DMS79 (cell line): ENCODE results near the gene CCPG1.

Source experiments
- DNase-seq: peaks from one replicate; lab custom pipeline; 2025; lab: John Stamatoyannopoulos, UW

The CCPG1 gene

GRCh38 chr15:55318588-55319494 is 89.3 kb downstream of the CCPG1 start, which contains the start of the genes PIGB and PIGBOS1:
TSS of gene PIGB (plus strand) at chr15:55319222. CDS start at chr15:55319251, 29 bp downstream.
TSS of gene PIGBOS1 (minus strand) at chr15:55319123. CDS start at chr15:55317792, 1,331 bp downstream.
- peak; percentile 46 for DNase-seq
